Activated CD8-positive, alpha-beta memory T cell treated with anti-CD3 and anti-CD28 coated beads, Interleukin-2, amount 50 U/mL, for 48 hours (primary cell): ENCODE measurements around the gene ANO10.
"Not testable (repeated sequence)": the region's sequence is repeated elsewhere in the genome, so short reads cannot be mapped to it uniquely, and the experiment has no call there.

Source experiments
- DNase-seq: peaks from one replicate; pipeline ENCODE4 v3.0.0-alpha.2; 2020

The ANO10 gene

DNA sequence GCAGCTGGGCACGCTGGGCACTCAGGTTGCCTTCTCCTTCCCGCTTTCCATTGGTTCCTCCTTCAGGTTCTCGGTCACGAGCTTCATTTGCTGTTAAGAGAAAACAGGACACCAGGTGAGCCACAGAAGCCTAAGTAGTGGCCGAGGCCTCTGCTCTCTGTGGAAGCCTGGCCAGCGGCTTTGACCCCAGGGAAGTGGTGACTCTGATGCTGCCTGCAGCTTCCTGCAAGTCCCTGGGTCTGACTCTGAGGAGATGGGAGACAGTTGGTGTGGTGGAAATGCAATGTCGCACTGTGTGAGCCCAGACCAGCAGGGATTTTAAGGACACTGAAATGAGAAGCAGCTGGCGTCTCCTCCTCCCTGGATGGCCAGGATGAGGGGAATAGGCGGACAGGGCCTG, 254.9 kb downstream of the ANO10 start:
- DNase-seq = no peak

DNA sequence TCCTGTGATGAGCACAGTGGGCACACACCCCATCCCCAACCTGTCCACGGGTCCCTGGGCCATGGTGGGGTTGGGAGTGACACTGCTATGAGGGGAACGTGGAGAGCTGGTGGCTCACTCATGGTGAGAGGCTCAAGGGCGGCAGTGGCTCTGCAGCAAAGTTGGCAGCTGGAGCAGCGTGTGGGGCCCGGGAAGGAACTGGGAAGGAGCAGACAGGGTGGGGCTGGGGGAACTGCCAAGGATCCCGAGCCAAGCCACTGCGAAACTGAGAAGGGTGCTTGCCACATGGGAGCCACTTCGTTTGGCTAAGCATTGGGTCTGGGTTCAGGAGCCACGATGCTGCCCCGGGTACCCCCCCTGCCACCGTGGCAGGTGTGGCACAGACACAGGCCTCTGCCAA, 255.3 kb downstream of the ANO10 start:
- DNase-seq = no peak

DNA sequence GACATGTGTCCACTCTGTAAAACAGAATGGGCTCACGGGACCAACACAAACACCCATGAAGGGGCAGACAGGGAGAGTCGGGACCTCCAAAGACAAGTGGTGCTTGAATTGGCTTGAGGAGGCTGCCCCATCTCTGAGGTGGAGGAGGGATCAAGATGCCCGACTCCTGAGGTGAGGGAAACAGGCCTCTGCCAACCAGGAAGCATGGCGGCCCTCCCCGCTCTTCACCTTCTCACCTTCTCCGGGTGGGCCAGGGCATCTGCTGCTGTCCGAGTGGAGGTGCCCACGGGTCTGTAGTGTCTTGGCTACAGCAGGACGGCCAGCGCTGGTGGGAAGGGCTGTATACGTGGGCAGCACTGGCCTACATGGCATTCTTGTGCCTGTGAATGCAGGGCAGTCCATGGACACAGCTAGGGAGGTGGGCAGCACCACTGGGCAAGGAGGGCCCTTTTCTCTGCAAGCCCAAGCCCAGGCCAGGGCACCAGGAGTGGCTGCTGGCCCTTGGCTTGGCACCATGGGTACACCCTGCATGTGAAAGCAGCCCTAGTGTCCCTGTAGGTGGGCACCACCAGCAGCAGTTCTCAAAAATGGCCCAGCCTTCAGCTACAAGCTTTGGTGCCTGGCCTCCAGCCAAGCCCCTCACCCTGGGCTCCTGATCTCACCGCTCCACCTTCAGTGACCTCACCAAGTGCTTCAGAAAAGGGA, 256.1 kb downstream of the ANO10 start:
- DNase-seq = no peak

GRCh38 chr3:43364926-43365325, 256.9 kb downstream of the ANO10 start:
- DNase-seq = no peak

- no peak for DNase-seq
These were observed 257.3 kb downstream of the ANO10 start for GRCh38 chr3:43364494-43364893.

DNA sequence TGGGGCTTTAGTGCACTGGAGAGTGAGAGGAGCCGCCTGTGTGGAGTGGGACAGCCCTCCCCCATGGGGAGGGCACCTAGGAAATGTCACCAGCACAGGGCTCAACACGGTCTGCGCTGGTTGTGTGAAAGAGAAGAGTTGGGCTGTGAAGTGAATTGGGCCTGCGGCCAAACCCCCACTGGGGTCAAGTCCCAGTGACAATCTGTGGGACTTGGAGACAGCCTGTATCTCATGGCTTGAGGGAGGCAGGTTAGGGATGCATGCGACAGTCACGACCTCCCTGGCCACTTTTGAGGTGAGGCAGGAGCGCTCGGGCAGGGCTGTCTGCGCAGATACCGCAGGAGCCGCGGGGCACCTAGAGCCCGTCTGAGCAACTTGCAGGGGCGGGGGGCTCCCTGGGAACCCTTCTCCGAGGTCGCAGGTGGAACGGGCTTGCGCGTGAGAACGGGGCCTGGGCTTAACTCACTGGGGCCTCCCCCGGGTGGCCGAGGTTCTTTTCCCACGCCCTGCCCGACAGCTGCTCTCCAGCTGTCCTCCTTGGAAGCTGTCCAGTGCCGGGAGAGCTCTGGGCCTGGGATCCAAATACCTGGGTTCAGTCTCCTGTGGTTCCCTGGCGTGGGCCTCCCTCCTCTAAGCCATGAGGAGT, 258.1 kb downstream of the ANO10 start:
- DNase-seq = no peak

GRCh38 chr3:43362961-43363360, 258.9 kb downstream of the ANO10 start:
- DNase-seq = no peak

- no peak for DNase-seq
These were observed 259.6 kb downstream of the ANO10 start for GRCh38 chr3:43362183-43362582.

DNA sequence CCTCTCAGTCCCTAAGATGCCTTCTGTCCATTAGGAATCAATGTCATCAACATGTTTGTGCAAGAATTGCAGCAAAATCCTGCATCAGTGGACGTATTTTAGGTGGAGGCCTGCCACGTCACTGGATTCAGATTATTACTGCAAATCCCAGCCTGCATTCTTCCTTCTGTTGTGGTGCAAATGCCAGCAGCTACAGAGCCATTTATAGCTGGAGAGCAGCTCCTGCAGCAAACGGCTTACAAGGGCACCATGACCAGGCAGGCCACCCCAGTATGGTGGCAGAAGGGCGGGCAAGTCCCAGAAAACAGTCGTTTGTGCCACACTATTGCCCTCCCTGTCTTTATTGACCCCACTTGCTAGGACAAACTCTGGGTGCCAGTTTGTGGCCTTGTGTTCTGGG, 260.7 kb downstream of the ANO10 start:
- no peak for DNase-seq

DNA sequence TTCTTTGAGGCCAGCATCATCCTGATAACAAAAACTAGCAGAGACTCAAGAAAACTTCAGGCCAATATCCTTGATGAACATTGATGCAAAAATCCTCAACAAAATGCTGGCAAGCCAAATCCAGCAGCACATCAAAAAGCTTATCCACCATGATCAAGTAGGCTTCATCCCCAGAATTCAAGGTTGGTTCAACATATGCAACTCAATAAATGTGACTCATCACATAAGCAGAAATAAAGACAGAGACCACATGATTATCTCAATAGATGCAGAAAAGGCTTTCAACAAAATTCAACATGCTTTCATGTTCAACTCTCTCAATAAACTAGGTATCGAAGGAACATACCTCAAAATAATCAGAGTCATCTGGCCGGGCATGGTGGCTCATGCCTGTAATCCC, 265.8 kb downstream of the ANO10 start:
- DNase-seq = not testable (repeated sequence)

- no peak for DNase-seq
These were observed 267.7 kb downstream of the ANO10 start for GRCh38 chr3:43353923-43354670.

GRCh38 chr3:43353393-43353792, 268.4 kb downstream of the ANO10 start:
- DNase-seq = no peak

GRCh38 chr3:43349716-43350115, 272.1 kb downstream of the ANO10 start:
- DNase-seq = no peak

DNA sequence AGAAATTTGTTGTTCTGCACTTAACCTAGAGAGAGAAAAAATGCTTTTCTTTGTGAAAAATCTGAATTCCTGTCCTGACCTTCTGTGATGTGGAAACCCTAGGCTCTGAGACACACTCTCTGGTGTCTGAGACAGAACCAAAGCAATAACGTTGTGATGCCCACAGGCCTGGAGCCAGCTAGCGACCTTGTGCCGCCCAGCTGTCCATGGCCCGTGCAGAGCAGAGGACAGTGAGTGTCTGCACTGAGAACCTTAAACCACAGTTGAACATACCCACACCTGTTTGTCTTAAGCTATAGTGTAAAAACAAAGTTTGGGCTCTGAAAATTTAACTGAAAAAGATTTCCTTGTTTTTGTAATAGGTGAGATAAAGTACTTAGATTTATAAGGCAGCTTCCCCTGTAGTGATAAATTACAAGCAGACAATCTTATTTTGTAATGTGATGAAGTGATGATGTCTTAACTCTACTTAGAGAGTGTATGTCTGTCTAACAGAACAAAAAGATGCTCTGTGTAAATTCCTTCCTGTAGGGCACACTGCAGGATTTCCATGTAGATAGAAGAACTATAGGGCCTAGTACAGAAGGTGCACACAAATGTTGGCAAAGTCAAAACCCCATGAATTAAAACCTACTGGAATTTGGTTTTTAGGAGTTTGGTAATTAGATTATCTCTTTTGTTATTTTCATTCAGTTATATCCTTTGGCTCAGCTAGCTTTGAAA, 272.8 kb downstream of the ANO10 start:
- DNase-seq = no peak

- no peak for DNase-seq
These were observed 273.5 kb downstream of the ANO10 start for GRCh38 chr3:43348350-43348749.

DNA sequence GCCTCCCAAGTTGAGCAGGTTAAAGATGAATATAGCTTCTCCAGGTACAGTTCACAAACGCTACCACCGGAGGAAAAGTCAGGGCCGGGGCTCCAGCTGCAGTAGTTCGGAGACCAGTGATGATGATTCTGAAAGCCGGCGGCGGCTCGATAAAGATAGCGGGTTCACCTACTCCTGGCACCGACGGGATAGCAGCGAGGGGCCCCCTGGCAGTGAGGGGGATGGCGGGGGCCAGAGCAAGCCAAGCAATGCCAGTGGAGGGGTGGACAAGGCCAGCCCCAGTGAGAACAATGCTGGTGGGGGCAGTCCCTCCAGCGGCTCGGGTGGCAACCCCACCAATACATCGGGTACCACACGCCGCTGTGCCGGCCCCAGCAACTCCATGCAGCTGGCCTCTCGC, 274.0 kb downstream of the ANO10 start:
- no peak for DNase-seq

DNA sequence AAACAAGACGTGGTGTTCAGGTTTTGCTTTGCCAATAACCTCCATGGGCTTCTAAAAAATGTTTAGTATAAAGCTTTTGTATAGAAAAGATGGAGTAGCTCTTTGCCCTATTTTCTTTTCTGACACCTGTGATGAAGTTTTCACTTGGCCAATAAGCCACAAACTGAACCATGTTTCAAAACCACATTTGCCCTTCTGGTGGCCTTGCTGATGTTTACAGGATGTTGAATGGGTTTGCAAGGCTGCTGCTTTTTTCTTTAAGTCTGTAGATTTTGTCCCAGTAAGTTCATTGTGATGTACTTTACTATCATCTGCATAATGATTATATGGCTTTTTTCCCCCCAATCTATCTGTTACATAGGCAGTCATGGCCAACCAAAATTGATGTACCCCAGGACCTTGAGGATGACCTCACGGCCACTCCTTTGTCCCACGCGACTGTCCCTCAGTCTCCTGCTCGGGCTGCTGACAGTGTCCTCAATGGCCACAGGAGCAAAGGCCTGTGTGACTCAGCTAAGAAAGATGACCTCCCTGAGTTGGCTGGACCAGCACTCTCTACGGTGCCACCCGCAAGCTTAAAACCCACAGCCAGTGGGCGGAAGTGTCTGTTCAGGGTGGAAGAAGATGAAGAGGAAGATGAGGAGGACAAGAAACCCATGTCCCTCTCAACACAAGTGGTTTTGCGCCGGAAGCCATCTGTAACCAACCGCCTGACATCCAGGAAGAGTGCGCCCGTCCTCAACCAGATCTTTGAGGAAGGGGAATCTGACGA, 274.6 kb downstream of the ANO10 start:
- DNase-seq = peak; percentile 60

DNA sequence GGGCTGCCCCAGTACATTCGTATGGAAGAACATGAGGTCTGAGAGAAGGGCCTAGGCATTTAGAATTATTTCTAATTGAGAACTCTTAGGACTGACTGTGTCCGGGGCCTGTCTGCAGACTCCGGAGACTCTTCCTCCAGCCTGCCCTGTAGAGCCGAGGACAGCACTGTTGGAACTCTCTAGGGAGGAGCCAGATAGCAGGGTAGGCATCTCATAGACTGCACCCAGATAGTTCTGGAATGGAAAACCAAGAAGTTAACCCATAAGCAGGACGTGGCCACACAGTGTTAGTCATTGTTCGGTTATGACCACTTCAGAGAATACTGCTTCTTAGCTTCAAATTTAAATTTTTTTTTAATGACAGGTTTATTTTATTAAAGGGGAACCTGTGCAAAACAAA, 275.9 kb downstream of the ANO10 start:
- no peak for DNase-seq

- DNase-seq = no peak
These were observed 276.6 kb downstream of the ANO10 start for GRCh38 chr3:43345246-43345645.

GRCh38 chr3:43344520-43344919, 277.3 kb downstream of the ANO10 start:
- no peak for DNase-seq

- no peak for DNase-seq
These were observed 278.0 kb downstream of the ANO10 start for GRCh38 chr3:43343815-43344214.

DNA sequence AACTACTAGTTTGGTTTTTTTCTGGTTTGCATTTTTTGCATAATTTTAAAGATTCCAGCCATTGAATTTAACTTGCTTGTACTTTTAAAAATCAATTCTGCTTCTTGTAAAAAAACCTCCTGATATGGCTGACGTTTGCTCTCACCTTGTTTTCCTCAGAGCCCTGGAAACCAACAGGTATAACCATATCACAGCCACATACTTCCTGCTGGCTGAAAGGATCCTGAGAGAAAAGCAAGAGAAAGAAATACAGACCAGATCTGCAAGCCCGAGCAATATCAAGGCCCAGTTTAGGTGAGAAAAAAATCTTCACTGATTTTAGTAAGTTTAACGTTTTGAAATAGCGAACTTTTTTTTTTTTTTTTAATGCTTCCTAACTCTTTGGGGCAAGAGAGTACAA, 278.6 kb downstream of the ANO10 start:
- DNase-seq = no peak

DNA sequence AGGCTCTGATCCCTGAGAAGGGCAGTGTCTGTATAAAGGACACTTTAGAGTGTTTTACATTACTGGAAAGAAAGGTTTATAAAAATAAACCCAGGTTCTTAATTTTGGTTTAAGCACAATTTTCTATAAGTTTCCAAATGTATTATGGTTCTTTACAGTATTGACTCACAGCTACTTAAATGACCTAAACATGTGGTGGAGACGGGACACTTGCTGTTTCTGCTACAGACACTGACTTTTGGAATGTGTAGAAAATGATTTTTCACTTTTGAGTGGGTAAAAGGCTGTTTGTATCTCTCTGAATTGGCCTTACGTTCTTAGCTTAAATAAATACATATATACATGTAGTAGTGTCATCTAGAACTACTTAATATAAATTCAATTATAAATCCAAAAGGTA, 280.0 kb downstream of the ANO10 start:
- DNase-seq = no peak
